Naive B cell (primary cell): ENCODE data around the gene TGM4. TPM values are rescaled to one million over a fixed set of nuclear protein-coding genes. Genes with fewer than 3 reads are reported as not detected.
"Not testable (repeated sequence)": the region's sequence is repeated elsewhere in the genome, so short reads cannot be mapped to it uniquely, and the experiment has no call there.

Source experiments
- ATAC-seq, 2 donors: fragments of 150-1000 bp; cut with Tn5 transposase; 2 replicates each; pipeline ENCODE4 v1.10.0; 2021; ENCODE audit warnings: low read depth in 2 of 2, mild to moderate bottlenecking in 2 of 2, moderate library complexity in 2 of 2
- DNase-seq: peaks from one replicate; pipeline ENCODE4 v3.0.0; 2022
- H3K27ac Mint-ChIP-seq, 6 donors: one replicate each; pipeline ENCODE4 v1.8.0; 2020 to 2022; ENCODE audit warnings: mild to moderate bottlenecking in 6 of 6, mixed read lengths in 6 of 6, moderate library complexity in 5 of 6, inconsistent platforms in 2 of 6
- H3K27me3 Mint-ChIP-seq, 3 donors: one replicate each; pipeline ENCODE4 v1.8.0; 2021 to 2022; ENCODE audit warnings: mixed read lengths in 3 of 3, mild to moderate bottlenecking in 1 of 3
- H3K36me3 Mint-ChIP-seq, 2 donors: one replicate each; pipeline ENCODE4 v1.8.0; 2020 to 2022; ENCODE audit warnings: mixed read lengths in 2 of 2, inconsistent platforms in 1 of 2, mild to moderate bottlenecking in 1 of 2
- H3K4me1 Mint-ChIP-seq, 3 donors: one replicate each; pipeline ENCODE4 v1.8.0; 2020 to 2022; ENCODE audit warnings: mixed read lengths in 3 of 3, inconsistent platforms in 1 of 3, mild to moderate bottlenecking in 1 of 3, moderate library complexity in 1 of 3
- H3K4me3 Mint-ChIP-seq, 8 donors: one replicate each; pipeline ENCODE4 v1.8.0; 2020 to 2022; ENCODE audit warnings: mild to moderate bottlenecking in 8 of 8, mixed read lengths in 8 of 8, moderate library complexity in 8 of 8, inconsistent platforms in 2 of 8
- H3K9me3 Mint-ChIP-seq, 7 donors: one replicate each; pipeline ENCODE4 v1.8.0; 2020 to 2022; ENCODE audit warnings: mixed read lengths in 7 of 7, mild to moderate bottlenecking in 5 of 7, inconsistent platforms in 2 of 7, moderate library complexity in 1 of 7
- polyA plus RNA-seq, 6 donors: library from polyadenylated mRNA; unstranded; fragments of 300-500 nt; fragmentation: Illumina TruSeq; gene quantifications; one replicate each; pipeline ENCODE4 v1.2.3, GENCODE V29; 2021; ENCODE audit warnings: low read depth in 6 of 6

The TGM4 gene
- polyA plus RNA-seq, 6 donors from 2014 or later, result 0.09 to 0.23 (median 0.22) TPM; not detected in 3

DNA sequence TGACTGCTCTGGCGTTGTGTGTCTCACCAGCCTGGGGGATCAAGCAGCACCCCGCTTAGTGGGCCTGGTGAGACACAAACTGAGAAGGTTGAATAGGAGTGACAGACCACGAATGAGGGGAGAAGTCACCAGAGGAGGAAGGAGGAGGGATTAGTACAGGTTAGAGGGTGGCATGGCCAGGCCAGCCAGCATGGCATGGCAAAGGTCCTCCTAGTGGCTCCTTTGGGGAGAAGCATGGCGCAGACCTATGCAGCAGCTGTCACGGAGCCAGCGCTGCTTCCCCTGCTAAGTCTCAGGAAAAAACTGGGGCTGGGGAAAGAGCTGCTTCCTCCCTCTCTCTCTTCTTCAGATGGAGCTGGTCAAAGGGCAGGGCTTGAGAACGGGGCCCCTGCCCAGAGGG lies 53.0 kb downstream of the TGM4 start:
- no peaks in the 10 kb centered on the region for H3K27me3 Mint-ChIP-seq
- H3K36me3 Mint-ChIP-seq, result peaks cover 17 to 23% of the 10 kb centered on the region in 2 donors
- H3K4me3 Mint-ChIP-seq, result no peak overlapping the region

DNA sequence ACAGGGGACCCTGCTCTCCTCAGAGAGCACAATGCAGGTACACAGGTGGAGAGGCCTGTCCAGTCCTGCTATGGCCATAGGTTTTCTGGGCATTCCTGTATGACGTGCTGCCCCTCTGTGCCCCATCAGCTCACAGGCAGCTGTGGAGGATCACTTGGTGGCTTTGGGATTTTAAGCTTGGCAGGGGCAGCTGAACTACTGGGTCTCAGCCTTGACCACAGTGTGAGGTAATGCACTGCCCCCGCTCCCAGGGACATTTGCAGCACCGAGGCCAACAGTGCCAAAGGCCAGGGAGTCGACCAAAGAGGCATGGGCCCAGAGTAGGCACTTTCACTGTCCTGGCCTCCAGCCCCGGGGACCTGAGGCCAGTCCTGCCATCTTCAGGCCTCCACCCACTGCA lies 55.4 kb downstream of the TGM4 start:
- DNase-seq (no peak), ATAC-seq (no peak)
- no peaks in the 10 kb centered on the region for H3K27me3 Mint-ChIP-seq
- H3K9me3 Mint-ChIP-seq, result no peaks in the 10 kb centered on the region
- H3K4me1 Mint-ChIP-seq, result no peaks in the 10 kb centered on the region
- peak overlapping the region in 1 of 6 donors; percentile 52 for H3K27ac Mint-ChIP-seq
- H3K36me3 Mint-ChIP-seq, result peaks cover 8 to 23% of the 10 kb centered on the region in 2 donors
- no peak overlapping the region for H3K4me3 Mint-ChIP-seq

More for the DNA sequence above, 53.0 kb downstream of the TGM4 start:
- H3K9me3 Mint-ChIP-seq, result no peaks in the 10 kb centered on the region
- H3K4me1 Mint-ChIP-seq, result peaks cover 0 to 6% (median 3%) of the 10 kb centered on the region in 3 donors
- DNase-seq (no peak), ATAC-seq (no peak)
- H3K27ac Mint-ChIP-seq, result peak overlapping the region in 1 of 6 donors; percentile 25

DNA sequence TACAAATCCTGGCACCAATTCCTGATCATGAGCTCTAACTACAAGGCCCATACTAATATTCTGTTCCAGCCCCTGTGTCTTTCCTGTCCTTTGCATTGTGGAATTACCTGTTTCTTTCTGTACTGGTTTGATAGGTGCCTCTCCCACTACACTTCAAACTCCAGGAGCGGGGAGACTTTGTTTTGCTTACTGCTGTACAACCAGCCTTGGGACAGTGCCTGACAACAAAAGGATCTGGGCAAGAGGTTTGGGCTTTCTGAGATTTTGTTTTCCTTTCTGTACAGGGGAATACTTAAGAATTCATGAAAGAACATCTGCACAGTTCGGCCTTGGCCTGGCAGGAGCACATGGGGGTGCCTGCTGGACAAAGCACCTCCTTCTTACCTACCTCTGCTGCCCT lies 56.5 kb downstream of the TGM4 start:
- H3K4me3 Mint-ChIP-seq, result no peak overlapping the region
- no peaks in the 10 kb centered on the region for H3K27me3 Mint-ChIP-seq
- H3K36me3 Mint-ChIP-seq, result peaks cover 10 to 22% of the 10 kb centered on the region in 2 donors

DNA sequence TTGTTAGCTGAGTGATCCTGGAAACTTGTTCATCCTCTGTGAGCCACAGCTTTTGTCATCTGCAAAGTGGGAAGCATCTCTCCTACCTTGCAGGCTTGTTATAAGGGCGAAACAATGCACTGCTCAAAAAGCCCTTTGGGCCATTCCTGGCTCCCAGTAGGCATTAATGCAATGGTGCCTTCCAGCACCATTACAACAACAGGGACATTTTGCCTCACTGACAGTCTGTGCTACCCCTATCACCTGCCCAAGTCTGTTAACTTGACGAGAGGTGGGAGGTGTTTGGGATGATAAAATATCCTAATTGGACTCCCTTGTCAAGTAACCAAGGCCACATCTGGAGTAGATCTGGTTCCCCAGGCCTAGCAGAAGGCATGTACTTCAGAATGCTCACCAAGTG lies 57.4 kb downstream of the TGM4 start:
- ATAC-seq (no peak), DNase-seq (no peak)
- Mint-ChIP-seq H3K27ac (no peak overlapping the region), H3K27me3 (no peaks in the 10 kb centered on the region), H3K9me3 (no peaks in the 10 kb centered on the region), H3K4me3 (no peak overlapping the region), H3K36me3 (peaks cover 11 to 14% of the 10 kb centered on the region in 2 donors), H3K4me1 (no peaks in the 10 kb centered on the region)

More for the DNA sequence above, 56.5 kb downstream of the TGM4 start:
- Mint-ChIP-seq H3K27ac (peak overlapping the region in 2 of 6 donors; percentile 37 to 44), H3K9me3 (no peaks in the 10 kb centered on the region), H3K4me1 (no peaks in the 10 kb centered on the region)
- ATAC-seq, result no peak
- DNase-seq, result no peak

DNA sequence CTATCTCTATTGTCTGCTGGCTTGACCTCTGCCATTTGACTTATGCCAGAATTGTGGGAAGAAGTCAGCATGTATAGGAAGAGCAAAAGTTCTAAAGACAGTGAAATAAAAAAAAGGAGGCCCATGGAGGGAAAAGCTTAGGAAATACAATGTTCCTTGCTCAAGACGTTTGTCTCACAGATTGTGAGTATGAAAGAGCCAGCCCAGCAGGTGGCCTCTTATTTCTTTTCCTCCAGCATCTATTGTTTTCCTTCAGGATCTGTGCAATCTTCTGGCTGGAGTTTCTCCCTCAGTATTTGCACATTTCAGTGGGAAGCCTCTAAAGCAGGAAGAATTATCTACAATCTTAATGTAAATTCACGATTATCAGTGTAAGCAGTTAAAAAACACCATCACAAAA lies 57.9 kb downstream of the TGM4 start:
- no peak for ATAC-seq
- no peaks in the 10 kb centered on the region for H3K9me3 Mint-ChIP-seq
- H3K36me3 Mint-ChIP-seq, result peaks cover 9 to 11% of the 10 kb centered on the region in 2 donors

DNA sequence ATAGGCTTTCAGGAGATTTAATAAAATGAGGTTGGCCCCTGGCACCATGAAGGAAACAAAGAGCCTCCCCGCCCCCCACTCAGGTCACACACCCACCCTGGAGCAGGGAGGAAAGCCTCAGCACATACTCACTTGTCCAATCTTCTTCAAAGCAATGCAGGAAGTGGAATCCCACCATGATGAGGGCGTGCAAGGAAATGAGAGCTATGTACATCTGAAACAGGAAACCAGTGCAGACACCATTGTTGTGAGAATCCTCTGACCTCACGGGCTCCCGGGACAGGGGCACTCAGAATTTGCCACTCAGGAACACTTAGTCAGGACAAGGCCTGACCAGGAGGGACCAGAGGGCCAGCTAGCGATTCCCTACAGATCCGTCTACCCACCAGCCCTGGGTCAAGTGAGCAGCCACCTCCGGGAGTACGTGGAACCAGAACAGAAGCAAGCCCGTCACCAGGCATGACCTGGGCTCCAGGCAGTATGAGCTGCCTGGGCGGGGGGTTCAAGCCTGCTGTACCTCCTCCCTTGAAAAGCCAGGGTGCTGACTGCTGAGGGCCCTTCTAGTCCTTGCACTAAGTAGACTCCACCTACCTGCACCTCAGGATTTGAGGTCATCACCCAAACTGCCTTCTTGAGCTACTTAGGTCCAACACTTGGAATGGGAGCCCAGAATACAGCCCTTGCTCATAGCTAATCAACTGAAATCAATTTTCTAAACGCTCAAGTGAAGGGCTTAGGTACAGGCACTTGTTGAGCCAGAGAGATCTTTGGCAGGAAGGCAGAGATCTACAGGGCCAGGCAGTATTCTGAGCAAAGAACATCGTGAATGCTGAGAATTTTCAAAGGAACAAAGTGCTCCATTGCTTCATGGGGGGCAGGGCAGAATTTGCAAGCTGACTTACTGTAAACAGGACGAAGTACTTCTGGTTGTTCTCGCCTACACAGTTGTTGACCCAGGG lies 58.9 kb downstream of the TGM4 start:
- H3K36me3 Mint-ChIP-seq, result peaks cover 8 to 16% of the 10 kb centered on the region in 2 donors
- H3K27me3 Mint-ChIP-seq, result no peaks in the 10 kb centered on the region

More for the DNA sequence above, 57.9 kb downstream of the TGM4 start:
- H3K27me3 Mint-ChIP-seq, result no peaks in the 10 kb centered on the region
- no peaks in the 10 kb centered on the region for H3K4me1 Mint-ChIP-seq
- H3K27ac Mint-ChIP-seq, result peak overlapping the region in 1 of 6 donors; percentile 16
- DNase-seq, result no peak
- H3K4me3 Mint-ChIP-seq, result no peak overlapping the region

DNA sequence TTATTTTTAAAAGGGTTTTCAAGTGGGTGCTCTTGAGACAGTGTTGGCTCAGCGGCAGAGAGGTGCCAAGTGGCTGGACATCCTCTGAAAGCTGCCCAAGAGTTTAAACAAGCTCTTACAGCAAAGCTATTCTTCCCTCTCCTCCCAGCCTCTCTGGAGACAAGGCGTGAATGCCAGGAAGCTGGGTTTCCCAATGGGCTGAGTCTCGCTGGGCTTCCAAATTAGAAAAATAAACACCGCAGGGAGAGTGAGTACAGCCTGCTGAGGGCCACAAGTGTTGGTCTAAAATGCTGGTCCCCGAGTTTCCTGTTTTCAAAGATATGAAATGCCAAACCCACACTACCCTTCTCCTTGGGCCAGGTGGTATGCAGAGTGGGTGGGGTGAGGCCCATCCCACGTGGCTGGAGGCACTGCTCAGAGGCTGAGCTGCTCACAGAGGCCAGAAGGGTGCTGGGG lies 65.2 kb downstream of the TGM4 start:
- no peak for DNase-seq
- Mint-ChIP-seq H3K9me3 (no peaks in the 10 kb centered on the region), H3K27ac (no peak overlapping the region), H3K4me3 (no peak overlapping the region), H3K4me1 (peaks cover 0 to 4% (median 1%) of the 10 kb centered on the region in 3 donors), H3K27me3 (no peaks in the 10 kb centered on the region), H3K36me3 (peaks cover 10 to 32% of the 10 kb centered on the region in 2 donors)
- ATAC-seq, result no peak

More for the DNA sequence above, 58.9 kb downstream of the TGM4 start:
- Mint-ChIP-seq H3K27ac (peak overlapping the region in 1 of 6 donors; percentile 61), H3K9me3 (no peaks in the 10 kb centered on the region), H3K4me3 (no peak overlapping the region), H3K4me1 (no peaks in the 10 kb centered on the region)
- DNase-seq (no peak), ATAC-seq (no peak)

DNA sequence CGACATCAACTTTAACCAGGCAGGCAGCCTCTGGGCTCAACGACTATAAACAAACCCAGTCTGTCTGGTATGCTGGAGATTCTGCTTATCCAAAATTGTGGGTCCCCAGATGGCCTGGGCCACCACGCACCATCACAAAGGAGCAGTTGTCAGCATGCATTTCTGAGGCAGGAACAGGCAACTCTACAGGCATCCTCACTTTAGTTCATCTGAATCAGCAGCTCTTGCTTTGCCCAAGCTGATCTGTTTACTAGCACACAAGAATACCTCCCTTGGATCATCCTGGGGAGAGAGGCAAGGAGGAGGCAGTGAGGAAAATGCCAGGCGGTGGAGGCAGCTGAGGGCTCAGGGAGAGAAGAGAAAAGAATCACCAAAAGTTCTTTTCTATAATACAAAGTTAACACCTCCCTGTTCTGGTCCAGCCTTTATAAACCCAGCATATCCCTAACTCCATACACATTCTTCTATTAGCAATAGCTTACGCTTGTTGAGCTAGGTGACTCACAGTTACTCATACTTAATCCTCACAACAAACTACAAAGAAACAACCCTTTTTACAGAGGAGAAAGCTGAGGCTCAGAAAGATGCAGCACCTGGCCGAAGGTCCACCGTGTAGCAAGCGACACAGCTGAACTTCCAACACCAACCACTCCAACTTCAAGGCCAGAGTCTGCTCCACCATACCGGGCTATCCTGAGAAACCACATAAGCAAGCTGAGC lies 68.0 kb downstream of the TGM4 start:
- Mint-ChIP-seq H3K36me3 (peaks cover 20 to 29% of the 10 kb centered on the region in 2 donors), H3K9me3 (no peaks in the 10 kb centered on the region), H3K4me1 (peaks cover 1 to 12% (median 9%) of the 10 kb centered on the region in 3 donors), H3K4me3 (no peak overlapping the region), H3K27me3 (no peaks in the 10 kb centered on the region), H3K27ac (peak overlapping the region in 1 of 6 donors; percentile 79)
- no peak for ATAC-seq
- DNase-seq, result no peak

DNA sequence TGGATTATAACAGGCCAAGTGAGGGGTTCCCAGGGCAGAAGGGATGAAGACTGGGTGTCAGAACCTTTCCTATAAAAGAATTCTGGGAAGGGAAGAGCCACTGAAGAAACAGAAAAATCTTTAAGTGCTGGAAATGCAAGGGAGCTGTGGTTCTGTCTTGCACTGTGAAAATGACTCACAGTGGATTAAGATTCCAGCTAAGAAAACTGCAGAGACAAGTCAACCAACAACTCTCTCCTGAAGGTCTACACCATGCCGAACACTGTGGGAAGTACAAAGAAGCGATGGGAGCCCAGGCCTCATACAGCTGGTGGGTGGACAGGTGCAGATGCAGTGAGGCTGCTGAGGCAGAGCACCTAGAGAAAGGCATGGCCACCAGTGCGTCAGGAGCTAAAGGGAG lies 73.8 kb downstream of the TGM4 start:
- Mint-ChIP-seq H3K4me3 (no peak overlapping the region), H3K36me3 (peaks cover 8 to 10% of the 10 kb centered on the region in 2 donors), H3K9me3 (no peaks in the 10 kb centered on the region), H3K27ac (no peak overlapping the region), H3K4me1 (peaks cover 32 to 33% (median 32%) of the 10 kb centered on the region in 3 donors), H3K27me3 (no peaks in the 10 kb centered on the region)
- ATAC-seq (no peak), DNase-seq (no peak)

DNA sequence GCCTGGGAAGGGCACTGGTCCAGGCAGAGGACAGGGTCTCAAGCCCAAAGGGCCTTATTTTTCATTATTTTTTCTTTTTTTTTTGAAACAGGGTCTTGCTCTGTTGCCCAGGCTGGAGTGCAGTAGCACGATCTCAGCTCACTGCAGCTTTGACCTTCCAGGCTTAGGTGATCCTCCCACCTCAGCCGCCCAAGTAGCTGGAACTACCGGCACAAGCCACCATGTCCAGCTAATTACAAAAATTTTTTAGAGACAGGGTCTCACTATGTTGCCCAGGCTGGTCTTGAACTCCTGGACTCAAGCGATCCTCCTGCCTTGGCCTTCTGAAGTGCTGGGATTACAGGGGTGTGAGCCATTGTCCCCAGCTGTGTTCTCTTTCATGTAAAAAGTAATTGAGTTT lies 75.4 kb downstream of the TGM4 start:
- Mint-ChIP-seq H3K4me1 (peaks cover 35 to 38% (median 36%) of the 10 kb centered on the region in 3 donors), H3K36me3 (peaks cover 8 to 10% of the 10 kb centered on the region in 2 donors)
- H3K27me3 Mint-ChIP-seq, DNase-seq, H3K4me3 Mint-ChIP-seq, H3K9me3 Mint-ChIP-seq, ATAC-seq, H3K27ac Mint-ChIP-seq: not testable (repeated sequence)

DNA sequence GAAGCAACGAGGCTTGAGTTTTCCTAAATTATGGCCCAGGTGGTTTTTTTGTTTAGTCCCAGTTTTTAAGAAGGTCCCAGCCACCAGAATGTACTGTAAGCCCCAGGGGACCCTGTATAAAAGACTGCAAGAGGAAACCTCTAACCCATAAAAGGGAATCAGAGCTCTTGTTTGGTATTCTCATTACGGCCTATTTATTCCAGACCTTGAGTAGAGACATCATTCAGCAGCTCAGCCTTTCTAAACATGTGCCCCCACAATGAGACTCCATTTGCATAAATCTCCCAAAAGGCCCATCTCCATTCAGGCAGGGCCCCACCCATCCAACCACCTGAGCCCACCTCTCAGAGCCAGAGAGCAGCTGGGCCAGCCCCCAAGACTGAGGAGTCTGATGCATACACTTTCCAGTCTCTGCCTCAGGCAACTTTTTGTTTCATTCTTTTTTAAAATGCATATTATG lies 75.9 kb downstream of the TGM4 start:
- ATAC-seq (no peak), DNase-seq (no peak)
- Mint-ChIP-seq H3K9me3 (no peaks in the 10 kb centered on the region), H3K36me3 (peaks cover 8 to 10% of the 10 kb centered on the region in 2 donors), H3K4me3 (no peak overlapping the region), H3K27me3 (no peaks in the 10 kb centered on the region), H3K4me1 (peaks cover 39 to 42% (median 40%) of the 10 kb centered on the region in 3 donors), H3K27ac (peak overlapping the region in 1 of 6 donors; percentile 88)

DNA sequence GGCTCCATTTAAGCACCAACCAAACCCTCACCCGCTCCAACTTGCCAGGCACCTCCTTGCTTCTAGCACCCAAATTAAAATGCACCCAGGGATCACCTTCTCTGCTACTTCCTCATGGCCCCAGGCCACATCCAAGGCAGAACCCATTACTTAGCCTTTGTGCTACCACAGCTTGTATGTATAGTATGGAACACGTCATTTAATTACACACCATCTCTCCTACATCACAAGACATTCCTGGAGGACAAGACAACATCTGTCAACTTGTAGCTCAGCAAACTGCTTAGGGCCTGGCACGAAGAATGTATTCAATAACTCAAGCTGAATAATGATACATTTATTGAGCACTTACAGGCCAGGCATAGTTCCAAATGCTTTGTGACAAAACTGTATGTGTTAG lies 78.3 kb downstream of the TGM4 start:
- no peak for ATAC-seq
- H3K4me1 Mint-ChIP-seq, result peaks cover 49 to 66% (median 51%) of the 10 kb centered on the region in 3 donors

DNA sequence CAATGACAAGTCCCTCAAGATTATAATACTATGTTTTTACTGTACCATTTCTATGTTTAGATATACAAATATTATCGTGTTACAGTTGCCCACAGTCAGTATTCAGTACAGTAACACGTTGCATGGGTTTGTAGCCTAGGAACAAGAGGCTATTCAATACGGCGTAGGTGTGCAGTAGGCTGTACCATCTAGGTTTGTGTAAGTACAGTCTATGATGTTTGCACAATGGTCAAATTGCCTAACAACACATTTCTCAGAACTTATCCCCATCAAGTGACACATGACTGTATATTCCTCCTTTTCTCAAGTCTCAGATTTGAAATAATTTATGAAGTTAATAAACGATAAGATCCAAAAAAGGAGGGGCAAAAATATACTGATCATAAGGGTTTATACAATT lies 79.9 kb downstream of the TGM4 start:
- Mint-ChIP-seq H3K36me3 (peaks cover 9 to 10% of the 10 kb centered on the region in 2 donors), H3K27me3 (no peaks in the 10 kb centered on the region), H3K27ac (peak overlapping the region in 2 of 6 donors; percentile 81 to 90), H3K4me3 (no peak overlapping the region), H3K4me1 (peaks cover 46 to 67% (median 51%) of the 10 kb centered on the region in 3 donors), H3K9me3 (no peaks in the 10 kb centered on the region)
- ATAC-seq (no peak), DNase-seq (no peak)

More for the DNA sequence above, 78.3 kb downstream of the TGM4 start:
- Mint-ChIP-seq H3K27ac (peak overlapping the region in 2 of 6 donors; percentile 25 to 59), H3K27me3 (no peaks in the 10 kb centered on the region), H3K4me3 (no peak overlapping the region), H3K36me3 (peaks cover 7 to 8% of the 10 kb centered on the region in 2 donors), H3K9me3 (no peaks in the 10 kb centered on the region)
- DNase-seq, result no peak
